ENCODE results near the gene FAM89A. TPM values are rescaled to one million over a fixed set of nuclear protein-coding genes. Genes with fewer than 3 reads are reported as not detected.

The FAM89A gene
- total RNA-seq, 1 donor from 2014 or later = 11.8 TPM

GRCh38 chr1:231070758-231071444, 30.8 kb upstream of the FAM89A start:
- Mint-ChIP-seq H3K4me1 (no peaks in the 10 kb centered on the region), H3K27ac (no peak overlapping the region), H3K4me3 (no peak overlapping the region), H3K27me3 (ENCODE audit: low read depth) (peaks cover 2% of the 10 kb centered on the region), H3K9me3 (peaks cover 4% of the 10 kb centered on the region), H3K36me3 (no peaks in the 10 kb centered on the region)
- DNase-seq (ENCODE audit: low spot score in 2 of 2, unreplicated experiment in 2 of 2) = no peak
- TF ChIP-seq CTCF (IDR thresholded peaks at IDR 0.05; ENCODE audit: unreplicated experiment) = no peak

GRCh38 chr1:231069333-231069732, 29.3 kb upstream of the FAM89A start:
- no peak overlapping the region for H3K4me3 Mint-ChIP-seq
- DNase-seq (ENCODE audit: low spot score in 2 of 2, unreplicated experiment in 2 of 2) = no peak
- H3K27ac Mint-ChIP-seq = no peak overlapping the region
- TF ChIP-seq CTCF (IDR thresholded peaks at IDR 0.05; ENCODE audit: unreplicated experiment) = no peak
- peaks cover 4% of the 10 kb centered on the region for H3K9me3 Mint-ChIP-seq
- peaks cover 2% of the 10 kb centered on the region for H3K27me3 Mint-ChIP-seq (ENCODE audit: low read depth)
- H3K4me1 Mint-ChIP-seq = peaks cover 4% of the 10 kb centered on the region
- H3K36me3 Mint-ChIP-seq = no peaks in the 10 kb centered on the region

GRCh38 chr1:231068762-231069161, 28.7 kb upstream of the FAM89A start:
- TF ChIP-seq CTCF (IDR thresholded peaks at IDR 0.05; ENCODE audit: unreplicated experiment) = no peak
- H3K4me1 Mint-ChIP-seq = peaks cover 8% of the 10 kb centered on the region
- H3K4me3 Mint-ChIP-seq = no peak overlapping the region
- no peak for DNase-seq (ENCODE audit: low spot score in 2 of 2, unreplicated experiment in 2 of 2)
- no peaks in the 10 kb centered on the region for H3K36me3 Mint-ChIP-seq
- H3K27ac Mint-ChIP-seq = no peak overlapping the region
- peaks cover 2% of the 10 kb centered on the region for H3K27me3 Mint-ChIP-seq (ENCODE audit: low read depth)
- peaks cover 4% of the 10 kb centered on the region for H3K9me3 Mint-ChIP-seq

GRCh38 chr1:231065510-231066241, 25.6 kb upstream of the FAM89A start:
- Mint-ChIP-seq H3K27ac (no peak overlapping the region), H3K9me3 (peaks cover 4% of the 10 kb centered on the region), H3K27me3 (ENCODE audit: low read depth) (peaks cover 2% of the 10 kb centered on the region), H3K36me3 (no peaks in the 10 kb centered on the region), H3K4me1 (peaks cover 29% of the 10 kb centered on the region), H3K4me3 (no peak overlapping the region)
- no peak for DNase-seq (ENCODE audit: low spot score in 2 of 2, unreplicated experiment in 2 of 2)
- no peak for TF ChIP-seq CTCF (IDR thresholded peaks at IDR 0.05; ENCODE audit: unreplicated experiment)

GRCh38 chr1:231064418-231064817, 24.4 kb upstream of the FAM89A start:
- Mint-ChIP-seq H3K27me3 (ENCODE audit: low read depth) (peaks cover 2% of the 10 kb centered on the region), H3K27ac (no peak overlapping the region), H3K36me3 (no peaks in the 10 kb centered on the region), H3K9me3 (peaks cover 4% of the 10 kb centered on the region), H3K4me1 (peaks cover 36% of the 10 kb centered on the region), H3K4me3 (no peak overlapping the region)
- no peak for TF ChIP-seq CTCF (IDR thresholded peaks at IDR 0.05; ENCODE audit: unreplicated experiment)
- DNase-seq (ENCODE audit: low spot score in 2 of 2, unreplicated experiment in 2 of 2) = no peak

Measured in mesothelial cell of epicardium (in vitro differentiated cells).